ENCODE measurements around the gene IGFBP7.

The IGFBP7 gene

GRCh38 chr4:57094832-57095223, 15.4 kb downstream of the IGFBP7 start:
- DNase-seq, result no peak

- DNase-seq, result no peak
Measured at GRCh38 chr4:57093845-57094831, 16.0 kb downstream of the IGFBP7 start.

GRCh38 chr4:57091657-57092162, 18.5 kb downstream of the IGFBP7 start:
- no peak for DNase-seq

- no peak for DNase-seq
Measured at GRCh38 chr4:57090079-57090478, 20.1 kb downstream of the IGFBP7 start.

GRCh38 chr4:57089549-57089948, 20.6 kb downstream of the IGFBP7 start:
- no peak for DNase-seq

GRCh38 chr4:57086031-57086723, 24.0 kb downstream of the IGFBP7 start:
- DNase-seq, result no peak

DNA sequence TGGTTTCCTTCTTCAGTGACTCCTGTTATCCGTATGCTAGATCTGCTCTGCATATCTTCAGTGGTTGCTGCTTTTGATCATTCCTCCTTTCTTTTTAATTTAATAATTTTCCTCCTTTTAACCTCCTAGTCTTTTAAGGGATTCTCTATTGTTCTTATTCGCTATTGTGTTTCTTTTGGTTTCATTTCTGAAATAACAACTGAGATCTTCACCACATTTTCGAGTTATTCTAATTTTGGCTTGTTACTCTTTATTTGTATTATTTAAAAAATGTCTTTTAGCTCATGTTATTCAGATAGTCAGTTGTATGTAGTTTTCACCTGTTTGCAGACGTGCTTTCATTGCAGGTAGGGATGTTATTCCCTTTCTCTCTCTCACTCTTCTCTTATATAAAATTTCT, 24.9 kb downstream of the IGFBP7 start:
- DNase-seq, result no peak

GRCh38 chr4:57084360-57084759, 25.8 kb downstream of the IGFBP7 start:
- DNase-seq, result no peak

GRCh38 chr4:57083090-57083489, 27.1 kb downstream of the IGFBP7 start:
- DNase-seq, result no peak

- DNase-seq, result peak in 1 of 2 donors; percentile 34
Measured at GRCh38 chr4:57081651-57082621, 28.2 kb downstream of the IGFBP7 start.

DNA sequence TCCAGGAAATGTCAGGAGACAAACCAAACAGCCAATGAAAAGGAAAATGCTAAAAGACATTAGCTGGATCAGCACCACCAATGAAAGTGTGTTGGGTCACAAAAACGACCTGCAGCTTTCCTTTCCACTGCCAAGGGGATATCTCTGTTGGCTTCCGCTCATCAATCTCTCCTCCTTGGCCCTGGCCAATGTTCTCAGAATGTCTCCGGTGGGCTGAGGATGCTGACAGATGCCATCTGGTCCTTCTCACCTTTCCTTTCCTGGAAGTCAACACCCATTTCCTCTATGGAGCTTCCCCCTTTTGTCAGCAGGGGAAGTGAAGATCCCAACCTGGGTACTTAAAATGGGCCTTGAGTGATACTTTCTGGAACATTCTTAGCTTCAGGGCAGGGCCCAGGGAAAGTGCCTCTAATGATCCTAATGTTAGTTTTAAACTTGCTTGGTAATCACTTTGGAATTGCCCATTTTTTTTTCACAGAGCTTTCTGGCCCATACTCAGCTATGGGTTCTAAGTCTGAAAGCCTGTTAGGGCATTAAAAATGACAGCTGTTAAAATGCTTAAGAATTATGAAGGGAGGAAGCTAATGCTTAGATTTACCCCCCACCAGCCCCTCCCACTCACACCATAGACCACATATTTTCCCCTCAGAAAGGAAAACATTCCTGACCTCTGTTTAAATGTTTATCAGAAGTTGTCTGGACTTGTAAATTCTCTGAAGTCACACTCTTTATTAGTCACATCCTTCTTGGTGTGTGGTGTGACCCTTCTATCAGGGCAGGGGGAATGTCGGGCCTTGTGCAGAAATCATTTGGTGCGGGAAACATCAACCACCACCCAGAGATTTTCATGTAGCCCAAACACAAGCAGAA, 29.2 kb downstream of the IGFBP7 start:
- DNase-seq, result no peak

DNA sequence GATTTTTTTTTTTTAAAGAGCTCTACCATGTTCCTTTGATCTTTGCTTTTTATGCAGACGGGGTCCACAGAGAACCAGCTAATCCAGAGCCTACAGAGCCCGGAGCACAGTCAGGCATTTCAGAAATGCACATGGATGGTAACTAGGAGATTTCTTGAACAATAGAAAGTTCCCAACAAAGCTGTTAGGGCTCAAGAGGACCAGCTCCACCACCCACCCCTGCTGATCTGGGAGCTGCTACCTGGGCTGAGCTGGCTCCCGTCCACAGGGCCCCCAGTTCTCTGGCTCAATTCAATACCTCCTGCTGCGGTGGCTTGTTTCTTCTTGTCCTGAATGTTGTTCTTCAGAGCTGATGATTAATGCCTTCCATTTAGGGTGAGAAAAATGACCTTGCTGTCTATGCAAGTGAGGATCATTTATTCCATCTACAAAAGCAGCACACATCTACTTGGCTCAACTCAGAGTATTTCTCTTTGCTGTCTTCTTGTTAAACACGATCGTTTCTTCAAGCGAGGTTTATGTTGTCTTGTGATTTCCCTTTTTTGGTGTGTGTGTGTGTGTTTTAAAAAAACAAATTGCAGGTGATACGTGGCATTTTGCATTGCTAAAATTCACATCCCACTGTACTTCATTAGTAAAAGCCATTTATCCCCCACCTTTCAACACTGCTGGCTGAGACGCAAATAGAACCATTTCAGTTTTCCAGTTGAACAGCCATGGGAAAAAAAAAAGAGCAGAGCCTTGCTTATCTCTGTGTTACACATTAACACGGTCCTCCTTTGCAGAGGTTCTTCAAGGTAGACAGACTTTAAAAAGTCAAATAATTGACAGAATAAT, 31.3 kb downstream of the IGFBP7 start:
- no peak for DNase-seq

GRCh38 chr4:57077550-57078343, 32.4 kb downstream of the IGFBP7 start:
- DNase-seq, result no peak

DNA sequence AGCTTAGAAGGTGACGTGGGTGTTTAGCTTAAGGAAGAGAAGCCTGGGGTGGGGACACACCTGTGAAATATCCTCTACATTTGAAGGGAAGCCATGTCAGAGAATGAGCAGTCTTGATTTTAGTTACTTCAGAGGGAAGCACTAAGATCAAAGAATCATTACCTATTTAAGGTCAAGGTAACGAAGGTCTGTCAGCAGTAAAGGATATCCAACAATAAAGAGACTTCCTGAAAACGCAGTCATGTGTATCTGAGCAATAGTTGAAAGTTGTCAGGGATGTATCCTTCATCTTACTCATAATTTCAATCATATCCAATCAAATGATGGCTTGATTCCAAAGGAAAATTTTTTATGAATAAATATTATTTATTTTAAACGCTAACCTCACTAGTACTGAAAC, 33.5 kb downstream of the IGFBP7 start:
- DNase-seq, result no peak

DNA sequence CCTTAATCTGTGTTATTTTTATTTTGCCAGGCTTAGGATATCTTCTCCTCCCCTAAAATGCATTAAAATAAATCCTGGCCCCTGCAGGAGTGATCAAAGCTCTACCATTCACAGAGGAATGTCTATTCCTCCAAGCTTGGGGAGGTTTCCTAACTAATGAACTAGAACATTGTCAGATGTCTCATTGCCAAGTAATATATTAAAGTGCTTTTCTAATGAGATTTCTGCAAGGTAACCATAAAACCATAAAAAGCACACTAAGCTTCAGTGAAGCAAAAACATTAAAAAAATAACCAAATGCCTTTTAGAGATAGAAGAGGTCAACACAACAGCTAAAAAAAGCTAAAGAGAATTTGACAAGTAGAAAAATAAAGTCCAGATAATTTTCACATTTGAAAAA, 34.8 kb downstream of the IGFBP7 start:
- DNase-seq, result no peak

- DNase-seq, result no peak
Measured at GRCh38 chr4:57074744-57075143, 35.4 kb downstream of the IGFBP7 start.

- DNase-seq, result no peak
Measured at GRCh38 chr4:57073559-57073958, 36.6 kb downstream of the IGFBP7 start.

- DNase-seq, result no peak
Measured at GRCh38 chr4:57071326-57071725, 38.9 kb downstream of the IGFBP7 start.

DNA sequence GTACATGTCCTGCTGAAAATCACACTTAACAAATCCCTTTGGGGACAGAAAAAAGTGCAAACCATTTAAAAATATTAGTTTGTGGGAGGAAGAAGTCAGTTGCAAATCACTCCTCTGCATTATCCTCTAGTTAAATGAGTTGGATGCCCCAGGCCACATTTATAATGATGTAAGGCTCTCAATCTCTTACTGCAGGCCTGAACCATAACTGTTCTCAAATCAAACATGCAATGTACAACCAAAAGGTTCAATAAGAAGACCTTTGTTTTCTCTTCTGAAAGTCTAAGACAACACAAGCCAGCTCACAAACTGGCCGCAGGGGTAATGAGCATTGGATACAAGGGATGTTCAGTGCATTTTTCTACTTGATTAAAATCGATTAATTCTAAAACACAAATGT, 39.7 kb downstream of the IGFBP7 start:
- no peak for DNase-seq
